Small intestine (tissue), 7 donors: ENCODE results near the gene INMT. TPM values are rescaled to one million over a fixed set of nuclear protein-coding genes. Genes with fewer than 3 reads are reported as not detected.

ENCODE experiments used
- DNase-seq, 2 donors: peaks; one replicate each; pipeline versions ENCODE4 v3.0.0 to v3.0.0-alpha.2; 2013
- FAIRE-seq: peaks from 2 replicates; lab custom pipeline; 2012; peaks lifted over from hg19 to GRCh38; lab: Jason Lieb, UNC
- H3K27ac ChIP-seq, 3 donors: one replicate each; pipeline ENCODE4 v1.5.1; 2013; ENCODE audit warnings: low read length in 2 of 3, mild to moderate bottlenecking in 2 of 3, control low read depth in 1 of 3, inconsistent platforms in 1 of 3, low read depth in 1 of 3, moderate library complexity in 1 of 3
- H3K27me3 ChIP-seq, 3 donors: one replicate each; pipeline ENCODE4 v1.6.1; 2013; ENCODE audit warnings: low read length in 3 of 3, inconsistent platforms in 1 of 3; ENCODE audit not compliant: control insufficient read depth in 3 of 3, insufficient read depth in 3 of 3
- H3K36me3 ChIP-seq, 3 donors: one replicate each; pipeline ENCODE4 v1.6.1; 2013; ENCODE audit warnings: low read length in 3 of 3, inconsistent platforms in 1 of 3, low read depth in 1 of 3, mild to moderate bottlenecking in 1 of 3, moderate library complexity in 1 of 3; ENCODE audit not compliant: control insufficient read depth in 3 of 3, insufficient read depth in 2 of 3
- H3K4me1 ChIP-seq, 3 donors: one replicate each; pipeline ENCODE4 v1.6.1; 2013; ENCODE audit warnings: low read length in 2 of 3, inconsistent platforms in 1 of 3, low read depth in 1 of 3, mild to moderate bottlenecking in 1 of 3, moderate library complexity in 1 of 3; ENCODE audit not compliant: control insufficient read depth in 3 of 3, insufficient read depth in 2 of 3
- H3K4me3 ChIP-seq, 3 donors: one replicate each; pipeline ENCODE4 v1.5.1; 2013; ENCODE audit warnings: low read length in 3 of 3, control low read depth in 1 of 3, inconsistent platforms in 1 of 3, low read depth in 1 of 3, mild to moderate bottlenecking in 1 of 3, moderate library complexity in 1 of 3
- H3K9me3 ChIP-seq, 2 donors: one replicate each; pipeline ENCODE4 v1.6.1; 2013; ENCODE audit warnings: low read depth in 1 of 2, low read length in 1 of 2; ENCODE audit not compliant: control insufficient read depth in 2 of 2, insufficient read depth in 1 of 2
- WGBS, 3 donors: extraction: QIAGEN DNeasy Blood & Tissue Kit; methylation state at CpG; one replicate each; pipeline ENCODE4 v1.1.7; 2013; 5-methylcytosine and 5-hydroxymethylcytosine counted together
- polyA plus RNA-seq, 4 donors: library from polyadenylated mRNA; stranded (reverse) in 3 of 4; unstranded in 1 of 4; fragments of 200-250 nt in 3 of 4; fragments of 120-200 nt in 1 of 4; gene quantifications; one replicate each; pipeline versions ENCODE4 v1.2.1 to v1.2.3, GENCODE V29; 2013
- donor health status: healthy with polysubstance abuse.
- donor health status: control.
- donor health status: control.
- donor health status: Bipolar disorder and iron deficiency.
- donor health status: healthy.

The INMT gene
- polyA plus RNA-seq, 4 donors: 1.1 to 6.1 (median 1.6) TPM

DNA sequence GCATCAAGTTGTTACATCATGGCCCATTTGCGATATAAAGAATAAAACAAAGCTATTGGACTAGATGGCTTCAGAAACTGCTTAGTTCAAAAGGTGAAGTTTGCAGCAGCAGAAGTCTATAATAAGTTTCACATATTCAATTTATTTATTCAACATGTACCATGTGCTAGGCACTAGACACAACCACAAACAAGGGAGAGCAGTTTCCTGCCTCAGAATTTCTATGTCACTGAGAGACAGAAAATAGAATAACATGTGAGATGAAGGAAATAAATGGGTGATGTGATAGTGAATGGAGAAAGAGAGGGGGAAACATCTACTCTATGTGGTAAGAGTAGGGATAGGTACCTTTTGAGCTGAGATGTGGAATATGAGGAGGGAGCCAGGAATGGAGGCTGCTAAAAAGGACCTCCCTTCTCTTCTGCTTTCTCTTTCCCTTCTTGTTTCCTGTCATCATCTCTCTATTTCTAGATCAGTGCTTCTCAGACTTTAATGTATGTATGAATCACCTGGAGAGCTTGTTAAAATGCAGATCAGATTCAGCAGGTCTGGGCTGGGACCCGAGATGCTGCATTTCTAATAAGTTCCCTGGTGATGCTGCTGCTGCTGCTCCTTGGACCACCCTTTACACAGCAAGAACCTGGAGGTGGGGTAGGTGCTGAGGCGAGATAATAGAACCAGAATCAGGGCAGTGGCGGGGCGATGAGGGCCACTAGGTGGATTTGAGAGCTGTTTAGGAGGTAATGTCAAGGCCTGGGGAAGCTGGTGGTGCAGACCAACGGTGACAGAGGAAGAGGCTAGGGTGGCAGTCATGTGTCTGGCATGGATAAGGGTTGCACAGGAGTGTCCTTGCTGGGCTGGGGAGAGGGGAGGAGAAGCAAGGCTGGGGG is 13.7 kb upstream of the INMT start:
- H3K4me3 ChIP-seq: no peak overlapping the region
- FAIRE-seq: no peak
- WGBS, 3 donors: 82% methylated on average over 6 of the region's 6 CpGs
- H3K4me1 ChIP-seq: peaks cover 0 to 2% (median 0%) of the 10 kb centered on the region in 3 donors
- no peak for DNase-seq
- H3K27me3 ChIP-seq: no peaks in the 10 kb centered on the region
- H3K9me3 ChIP-seq: peaks cover 0 to 5% of the 10 kb centered on the region in 2 donors
- no peaks in the 10 kb centered on the region for H3K36me3 ChIP-seq
- H3K27ac ChIP-seq: peak overlapping the region in 1 of 3 donors; percentile 13

DNA sequence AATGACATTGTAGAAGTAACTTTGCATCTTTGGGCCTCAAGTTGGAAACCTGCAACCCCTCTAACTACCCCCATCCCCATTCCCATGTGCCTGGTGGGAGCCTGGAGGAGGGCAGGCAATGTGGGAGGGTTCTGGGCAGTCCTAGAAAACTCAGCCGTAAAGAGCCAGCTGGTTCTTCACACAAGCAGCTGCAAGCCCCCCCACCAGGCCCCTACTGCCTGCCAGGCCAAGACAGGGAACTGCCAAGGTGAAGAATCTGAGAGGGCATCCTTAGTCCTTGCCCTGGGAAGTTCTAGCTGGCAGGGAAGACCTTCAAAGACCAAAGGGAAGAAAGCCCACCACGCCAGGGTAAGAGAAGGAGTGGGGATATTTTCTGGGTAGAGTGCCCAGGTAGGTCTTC is 12.2 kb upstream of the INMT start:
- Histone ChIP-seq H3K27me3 (no peaks in the 10 kb centered on the region), H3K27ac (no peak overlapping the region), H3K4me3 (no peak overlapping the region), H3K9me3 (peaks cover 0 to 5% of the 10 kb centered on the region in 2 donors), H3K36me3 (no peaks in the 10 kb centered on the region), H3K4me1 (peaks cover 0 to 2% (median 0%) of the 10 kb centered on the region in 3 donors)
- FAIRE-seq (no peak), DNase-seq (no peak)
- 88 to 100% (median 91%) methylated on average over 2 of the region's 2 CpGs for WGBS, 3 donors

DNA sequence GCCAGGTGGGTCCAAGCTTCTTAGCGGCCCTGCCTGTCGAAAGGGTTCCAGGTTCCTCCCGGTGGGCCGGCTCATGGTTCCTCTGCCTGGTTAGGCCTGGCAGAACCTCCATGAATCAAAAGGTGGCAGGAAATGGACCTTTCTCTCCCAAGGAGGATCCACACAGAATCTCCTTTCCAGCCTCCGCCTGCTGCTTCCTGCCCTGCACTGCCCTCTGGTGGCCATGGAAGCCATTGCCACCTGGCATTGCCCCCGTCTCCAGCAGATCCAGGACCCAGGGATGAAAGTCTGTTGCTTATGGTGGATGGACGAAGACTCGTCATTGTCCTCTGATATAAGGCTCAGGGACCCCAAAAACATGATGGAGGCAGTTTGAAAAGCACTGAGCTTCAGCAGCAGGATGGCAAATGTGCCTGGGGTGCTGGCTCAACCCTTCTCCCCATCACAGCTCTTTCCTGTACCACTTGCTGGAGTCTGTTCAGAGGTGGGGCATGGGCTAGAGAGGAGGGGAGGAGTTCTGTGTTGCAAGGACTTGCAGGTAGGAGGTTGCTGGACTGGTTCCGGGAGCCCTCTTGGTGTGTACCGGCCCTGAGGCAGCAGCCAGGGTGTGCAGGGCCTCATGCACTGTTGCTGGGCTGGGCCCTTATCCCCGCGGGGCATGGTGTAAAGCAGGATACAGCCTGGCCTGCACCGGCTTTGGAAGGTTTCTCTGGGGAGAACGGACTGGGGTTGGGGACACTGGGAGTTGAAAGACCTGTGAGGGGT is 11.3 kb upstream of the INMT start:
- WGBS, 3 donors: 37 to 38% (median 37%) methylated on average over 14 of the region's 14 CpGs
- FAIRE-seq (no peak), DNase-seq (peak; percentile 73 to 82)
- no peaks in the 10 kb centered on the region for H3K36me3 ChIP-seq
- H3K27ac ChIP-seq: no peak overlapping the region
- peaks cover 0 to 2% (median 0%) of the 10 kb centered on the region in 3 donors for H3K4me1 ChIP-seq
- no peak overlapping the region for H3K4me3 ChIP-seq
- H3K27me3 ChIP-seq: no peaks in the 10 kb centered on the region
- peaks cover 0 to 2% of the 10 kb centered on the region in 2 donors for H3K9me3 ChIP-seq

DNA sequence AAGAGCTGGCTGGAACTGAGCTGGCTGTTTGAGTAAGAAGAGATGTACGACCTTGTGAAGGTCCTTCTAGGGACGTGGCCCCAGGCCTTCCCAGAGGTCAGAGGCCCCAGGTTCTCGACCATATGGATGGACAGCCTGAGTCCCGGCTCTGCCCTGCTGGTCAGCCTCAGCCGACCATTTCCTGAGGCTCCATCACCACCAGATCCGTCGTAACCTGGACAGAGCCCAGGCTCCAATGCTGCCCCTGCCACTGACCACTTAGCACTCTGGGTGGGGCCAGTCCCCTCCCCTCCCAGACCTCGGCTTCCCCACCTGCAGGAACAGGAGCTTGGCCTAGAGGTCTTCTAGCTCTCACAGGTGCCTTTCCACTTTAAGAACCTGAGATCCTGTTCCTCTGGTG is 10.6 kb upstream of the INMT start:
- H3K9me3 ChIP-seq: no peaks in the 10 kb centered on the region
- H3K4me3 ChIP-seq: no peak overlapping the region
- WGBS, 3 donors: 86 to 91% (median 89%) methylated on average over 8 of the region's 8 CpGs
- H3K27ac ChIP-seq: no peak overlapping the region
- DNase-seq: no peak
- no peak for FAIRE-seq
- H3K27me3 ChIP-seq: no peaks in the 10 kb centered on the region
- H3K36me3 ChIP-seq: no peaks in the 10 kb centered on the region
- peaks cover 0 to 2% (median 0%) of the 10 kb centered on the region in 3 donors for H3K4me1 ChIP-seq

DNA sequence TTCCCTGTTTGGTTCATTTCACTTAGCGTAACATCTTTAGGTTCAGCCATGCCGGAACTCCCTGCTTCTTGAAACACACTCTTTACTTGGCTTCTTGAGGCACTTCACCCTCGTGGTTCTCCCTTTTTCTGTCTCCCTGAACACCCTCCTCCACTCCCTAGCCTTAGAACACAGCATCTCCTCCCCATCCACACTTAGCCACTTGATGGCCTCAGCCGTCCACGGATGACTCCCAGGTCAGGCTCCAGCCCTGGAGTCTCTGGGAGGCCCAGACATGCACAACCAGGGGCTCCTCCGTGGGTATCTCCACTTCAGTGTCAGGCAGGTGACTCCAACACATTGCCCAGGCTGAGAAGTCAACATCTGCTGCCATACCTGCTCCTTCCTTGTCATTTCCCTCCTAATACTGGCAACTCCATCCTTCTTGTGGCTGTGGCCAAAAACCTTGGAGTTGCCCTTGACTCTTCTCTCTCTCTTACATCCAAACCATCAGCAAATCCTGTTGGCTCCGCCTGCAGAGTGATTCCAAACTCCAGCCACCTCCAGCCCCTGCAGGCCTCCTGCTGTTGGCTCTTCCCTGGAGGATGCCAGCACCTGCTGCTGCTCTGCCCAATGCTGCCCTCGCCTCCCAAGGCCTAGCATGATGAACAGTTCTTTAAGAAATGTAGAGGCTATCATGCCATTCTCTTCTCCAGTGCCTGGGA is 8.4 kb upstream of the INMT start:
- Histone ChIP-seq H3K4me3 (no peak overlapping the region), H3K27me3 (no peaks in the 10 kb centered on the region), H3K27ac (no peak overlapping the region), H3K36me3 (no peaks in the 10 kb centered on the region), H3K4me1 (peaks cover 0 to 7% (median 0%) of the 10 kb centered on the region in 3 donors), H3K9me3 (no peaks in the 10 kb centered on the region)
- DNase-seq: peak; percentile 12 to 53
- FAIRE-seq: no peak
- 58 to 69% (median 68%) methylated on average over 8 of the region's 8 CpGs for WGBS, 3 donors

DNA sequence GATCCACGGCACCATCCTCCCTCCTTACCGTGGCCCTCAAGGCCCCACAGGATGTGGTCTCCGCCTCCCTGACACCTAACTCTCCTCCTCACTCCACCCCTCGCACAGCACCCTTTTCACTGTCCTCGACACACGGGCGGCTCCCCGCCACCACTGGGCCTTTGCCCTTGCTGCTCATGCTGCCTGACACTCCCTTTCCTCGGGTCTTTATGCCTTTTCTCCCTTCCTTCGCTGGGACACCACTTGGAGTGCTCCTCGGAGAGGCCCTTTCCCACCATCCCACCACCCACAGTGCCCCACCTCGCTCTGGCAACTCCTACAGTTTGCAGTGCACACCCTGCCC is 7.9 kb upstream of the INMT start:
- WGBS, 3 donors: 71 to 87% (median 85%) methylated on average over 12 of the region's 12 CpGs
- no peaks in the 10 kb centered on the region for H3K27me3 ChIP-seq
- H3K4me1 ChIP-seq: peaks cover 0 to 12% (median 0%) of the 10 kb centered on the region in 3 donors
- no peak overlapping the region for H3K27ac ChIP-seq
- no peak for DNase-seq
- H3K4me3 ChIP-seq: no peak overlapping the region
- H3K36me3 ChIP-seq: no peaks in the 10 kb centered on the region
- no peak for FAIRE-seq
- H3K9me3 ChIP-seq: no peaks in the 10 kb centered on the region

DNA sequence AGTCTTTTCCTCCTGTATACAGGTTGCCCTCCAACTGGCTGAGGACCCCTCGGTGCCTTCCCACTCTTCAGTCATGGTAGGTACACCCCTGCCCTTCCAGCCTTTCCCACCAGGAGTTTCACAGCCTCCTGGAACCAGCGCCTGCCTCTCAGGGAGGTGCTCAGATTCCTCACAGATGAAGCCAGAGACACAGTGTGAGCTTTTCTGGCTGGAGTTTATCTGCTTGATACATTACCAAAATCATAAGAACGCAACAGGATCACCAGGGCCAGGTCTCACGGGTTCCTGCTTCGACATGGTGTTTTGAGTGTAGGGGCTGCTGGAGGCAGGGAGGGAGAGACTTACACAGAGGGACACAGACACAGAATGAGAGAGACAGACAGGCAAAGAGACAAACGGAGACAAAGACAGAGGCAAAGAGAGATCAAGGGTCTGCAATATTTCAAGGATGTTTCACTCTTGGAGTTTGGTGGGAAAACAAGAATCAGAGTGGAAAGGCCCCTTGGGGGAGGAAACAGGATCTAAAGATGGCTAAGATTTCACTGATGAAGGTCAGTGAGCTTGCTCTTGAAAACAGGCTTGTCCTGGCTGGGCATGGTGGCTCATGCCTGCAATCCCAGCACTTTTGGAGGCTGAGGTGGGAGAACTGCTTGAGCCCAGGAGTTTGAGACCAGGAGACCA is 6.5 kb upstream of the INMT start:
- no peak for DNase-seq
- no peaks in the 10 kb centered on the region for H3K36me3 ChIP-seq
- H3K9me3 ChIP-seq: peaks cover 0 to 10% of the 10 kb centered on the region in 2 donors
- H3K27ac ChIP-seq: no peak overlapping the region
- FAIRE-seq: no peak
- peaks cover 0 to 26% (median 0%) of the 10 kb centered on the region in 3 donors for H3K4me1 ChIP-seq
- H3K27me3 ChIP-seq: no peaks in the 10 kb centered on the region
- 80 to 93% (median 85%) methylated on average over 6 of the region's 6 CpGs for WGBS, 3 donors
- H3K4me3 ChIP-seq: no peak overlapping the region
